ENCODE results near the gene PAOX.

- no peak for TF ChIP-seq CTCF (IDR thresholded peaks at IDR 0.05)
- TF ChIP-seq EZH2 (IDR thresholded peaks at IDR 0.05; ENCODE audit: borderline replicate concordance, insufficient read depth, low read depth, low read length, poor library complexity, severe bottlenecking), result no peak
Measured at GRCh38 chr10:133375357-133376115, 3.5 kb upstream of the PAOX start.
